B cell (primary cell): ENCODE results near the gene NCL. TPM values are rescaled to one million over a fixed set of nuclear protein-coding genes. Genes with fewer than 3 reads are reported as not detected.

Source experiments
- ATAC-seq: fragments of 200-7000 bp; cut with Tn5 transposase; one replicate; pipeline ENCODE4 v1.10.0; 2021; ENCODE audit warnings: low read depth, mild to moderate bottlenecking, moderate number of reproducible peaks, moderate library complexity
- CTCF ChIA-PET: fragments of 350-600 bp; sonication (Branson Sonifier 250); formaldehyde crosslinking; loops from one replicate; lab custom pipeline; 2021; ENCODE audit warnings: antibody characterized with exemption, inconsistent platforms; lab: Charles Lee
- POLR2A ChIA-PET: fragments of 350-600 bp; sonication (Branson Sonifier 250); formaldehyde crosslinking; loops from one replicate; lab custom pipeline; 2021; ENCODE audit warnings: antibody characterized with exemption; lab: Charles Lee
- DNase-seq: peaks from one replicate; pipeline ENCODE4 v3.0.0; 2013
- H2AFZ ChIP-seq: 2 replicates; pipeline ENCODE4 v1.6.1; 2012; ENCODE audit warnings: mild to moderate bottlenecking, low read depth, low read length; ENCODE audit not compliant: insufficient read depth, poor library complexity, severe bottlenecking
- H3K27ac ChIP-seq, 2 donors: 1 replicate in 1 of 2; 2 replicates in 1 of 2; pipeline ENCODE4 v1.5.1; 2012 to 2013; ENCODE audit warnings: low read length in 2 of 2, mild to moderate bottlenecking in 2 of 2, moderate library complexity in 1 of 2
- H3K27me3 ChIP-seq, 4 experiments: fragments of 200-600 bp in 1 of 4; sonication (generic) in 1 of 4; replicated peaks in 1 of 4; 1 replicate in 2 of 4; 2 replicates in 2 of 4; pipeline versions ENCODE4 v1.6.1 to v1.7.0; 2013 to 2016; ENCODE audit warnings: low read length in 3 of 4, mild to moderate bottlenecking in 2 of 4, mixed read lengths in 1 of 4, moderate library complexity in 1 of 4; ENCODE audit not compliant: insufficient read depth in 4 of 4, control insufficient read depth in 3 of 4; ENCODE audit errors: control extremely low read depth in 1 of 4
- H3K36me3 ChIP-seq, 2 experiments: replicated peaks in 1 of 2; 1 replicate in 1 of 2; 2 replicates in 1 of 2; pipeline versions ENCODE4 v1.6.1 to v1.7.1; 2013; ENCODE audit warnings: low read length in 1 of 2; ENCODE audit not compliant: insufficient read depth in 2 of 2, control insufficient read depth in 1 of 2; ENCODE audit errors: control extremely low read depth in 1 of 2, extremely low read depth in 1 of 2
- H3K4me1 ChIP-seq, 2 donors: fragments of 200-600 bp in 1 of 2; sonication (generic) in 1 of 2; 1 replicate in 1 of 2; 2 replicates in 1 of 2; pipeline versions ENCODE4 v1.5.1 to v1.6.1; 2013 to 2017; ENCODE audit warnings: low read length in 2 of 2; ENCODE audit not compliant: control insufficient read depth in 2 of 2, insufficient read depth in 2 of 2
- H3K4me2 ChIP-seq: replicated peaks from 2 replicates; pipeline ENCODE3; 2012; ENCODE audit warnings: mild to moderate bottlenecking, low read depth, low read length; ENCODE audit not compliant: poor library complexity, severe bottlenecking
- H3K4me3 ChIP-seq, 5 experiments: fragments of 200-600 bp in 1 of 5; sonication (generic) in 1 of 5; 1 replicate in 3 of 5; 2 replicates in 2 of 5; pipeline versions ENCODE4 v1.5.1 to v1.7.0; 2011 to 2016; ENCODE audit warnings: low read length in 4 of 5, mild to moderate bottlenecking in 4 of 5, low read depth in 2 of 5, control low read depth in 1 of 5, moderate library complexity in 1 of 5; ENCODE audit not compliant: insufficient read depth in 1 of 5; ENCODE audit errors: control extremely low read depth in 1 of 5, extremely low read depth in 1 of 5
- H3K79me2 ChIP-seq: fragments of 200-600 bp; sonication (generic); one replicate; pipeline ENCODE4 v1.6.0; 2016; ENCODE audit warnings: low read length; ENCODE audit not compliant: control insufficient read depth, insufficient read depth
- H3K9ac ChIP-seq: fragments of 200-600 bp; sonication (generic); 2 replicates; pipeline ENCODE4 v1.6.1; 2017; ENCODE audit warnings: mild to moderate bottlenecking, low read length, moderate library complexity
- H3K9me3 ChIP-seq, 3 donors: one replicate each; pipeline versions ENCODE4 v1.6.1 to v1.7.1; 2013; ENCODE audit warnings: low read length in 2 of 3; ENCODE audit not compliant: control insufficient read depth in 2 of 3, insufficient read depth in 1 of 3; ENCODE audit errors: control extremely low read depth in 1 of 3
- H4K20me1 ChIP-seq: 2 replicates; pipeline ENCODE4 v1.6.0; 2012; ENCODE audit warnings: mild to moderate bottlenecking, low read length; ENCODE audit not compliant: insufficient read depth, control insufficient read depth, poor library complexity, severe bottlenecking
- H3K27ac Mint-ChIP-seq: one replicate; pipeline ENCODE4 v1.8.0; 2021; ENCODE audit warnings: mixed read lengths
- H3K27me3 Mint-ChIP-seq: one replicate; pipeline ENCODE4 v1.8.0; 2021; ENCODE audit warnings: mixed read lengths
- H3K4me1 Mint-ChIP-seq: one replicate; pipeline ENCODE4 v1.8.0; 2021; ENCODE audit warnings: mixed read lengths
- H3K4me3 Mint-ChIP-seq: one replicate; pipeline ENCODE4 v1.8.0; 2021; ENCODE audit warnings: mixed read lengths
- H3K9me3 Mint-ChIP-seq: one replicate; pipeline ENCODE4 v1.8.0; 2022; ENCODE audit warnings: mixed read lengths; ENCODE audit not compliant: insufficient read depth
- EZH2 ChIP-seq: IDR thresholded peaks from 2 replicates; pipeline ENCODE4 v1.6.1; 2012; ENCODE audit warnings: borderline replicate concordance, low read depth, mild to moderate bottlenecking, moderate library complexity, low read length; ENCODE audit not compliant: insufficient read depth, poor library complexity, severe bottlenecking
- WGBS: methylation state at CpG from one replicate; pipeline ENCODE4 v1.1.5; 2013; ENCODE audit warnings: missing lambda C conversion rate; ENCODE audit not compliant: insufficient coverage; 5-methylcytosine and 5-hydroxymethylcytosine counted together
- intact Hi-C: fragments of 100-400 bp; cut with micrococcal nuclease; formaldehyde crosslinking; loops from one replicate; pipeline ENCODE4 v1.10.0; 2022
- polyA plus RNA-seq: library from polyadenylated mRNA; depleted of rRNA; stranded (reverse); fragments of >200 nt; gene quantifications from 2 replicates; pipeline ENCODE4 v1.2.3, GENCODE V29; 2012
- total RNA-seq, 2 donors: library from RNA; stranded (reverse); fragments of 120-200 nt in 1 of 2; gene quantifications; 1 replicate in 1 of 2; 2 replicates in 1 of 2; pipeline versions ENCODE4 v1.2.3 to v1.2.4, GENCODE V29; 2013 to 2022
- TF ChIP-seq, protein P1 (sequence below): fragments of 200-600 bp; IDR thresholded peaks from one replicate; pipeline ENCODE4 v1.8.0; 2022; ENCODE audit warnings: antibody characterized with exemption, mild to moderate bottlenecking

Gene NCL
- total and polyA plus RNA-seq, 2 donors (not counting 1 experiment from before 2014, with no cell fraction given) = 25.8 to 439 TPM

GRCh38 chr2:231497651-231498050, 33.4 kb upstream of the NCL start:
- H3K79me2 ChIP-seq = no peaks in the 10 kb centered on the region
- POLR2A ChIA-PET = no interaction called here
- H3K4me1 ChIP-seq = no peaks in the 10 kb centered on the region
- H3K4me3 ChIP-seq = no peak overlapping the region
- H3K27ac ChIP-seq = no peak overlapping the region
- H3K4me2 ChIP-seq = no peak overlapping the region
- H3K36me3 ChIP-seq = no peaks in the 10 kb centered on the region
- H4K20me1 ChIP-seq = no peaks in the 10 kb centered on the region
- H2AFZ ChIP-seq = no peak overlapping the region
- intact Hi-C loops = no loop called here
- TF ChIP-seq EZH2 = no peak
- TF ChIP-seq, protein P1, sequence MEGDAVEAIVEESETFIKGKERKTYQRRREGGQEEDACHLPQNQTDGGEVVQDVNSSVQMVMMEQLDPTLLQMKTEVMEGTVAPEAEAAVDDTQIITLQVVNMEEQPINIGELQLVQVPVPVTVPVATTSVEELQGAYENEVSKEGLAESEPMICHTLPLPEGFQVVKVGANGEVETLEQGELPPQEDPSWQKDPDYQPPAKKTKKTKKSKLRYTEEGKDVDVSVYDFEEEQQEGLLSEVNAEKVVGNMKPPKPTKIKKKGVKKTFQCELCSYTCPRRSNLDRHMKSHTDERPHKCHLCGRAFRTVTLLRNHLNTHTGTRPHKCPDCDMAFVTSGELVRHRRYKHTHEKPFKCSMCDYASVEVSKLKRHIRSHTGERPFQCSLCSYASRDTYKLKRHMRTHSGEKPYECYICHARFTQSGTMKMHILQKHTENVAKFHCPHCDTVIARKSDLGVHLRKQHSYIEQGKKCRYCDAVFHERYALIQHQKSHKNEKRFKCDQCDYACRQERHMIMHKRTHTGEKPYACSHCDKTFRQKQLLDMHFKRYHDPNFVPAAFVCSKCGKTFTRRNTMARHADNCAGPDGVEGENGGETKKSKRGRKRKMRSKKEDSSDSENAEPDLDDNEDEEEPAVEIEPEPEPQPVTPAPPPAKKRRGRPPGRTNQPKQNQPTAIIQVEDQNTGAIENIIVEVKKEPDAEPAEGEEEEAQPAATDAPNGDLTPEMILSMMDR = no peak
- H3K4me3 Mint-ChIP-seq = no peak overlapping the region
- H3K27ac Mint-ChIP-seq = no peak overlapping the region
- no peak overlapping the region for H3K9ac ChIP-seq
- CTCF ChIA-PET = no interaction called here
- no peak for DNase-seq
- no peaks in the 10 kb centered on the region for H3K9me3 ChIP-seq
- no peak for ATAC-seq
- no peaks in the 10 kb centered on the region for H3K9me3 Mint-ChIP-seq
- WGBS = no CpG with 5 or more reads among the region's 1 CpG
- H3K27me3 ChIP-seq = no peaks in the 10 kb centered on the region
- no peaks in the 10 kb centered on the region for H3K4me1 Mint-ChIP-seq
- no peaks in the 10 kb centered on the region for H3K27me3 Mint-ChIP-seq

- Mint-ChIP-seq H3K4me1 (no peaks in the 10 kb centered on the region), H3K4me3 (no peak overlapping the region), H3K27ac (no peak overlapping the region), H3K27me3 (no peaks in the 10 kb centered on the region), H3K9me3 (no peaks in the 10 kb centered on the region)
- Histone ChIP-seq H3K27ac (no peak overlapping the region), H3K4me3 (no peak overlapping the region), H3K4me2 (no peak overlapping the region), H3K27me3 (no peaks in the 10 kb centered on the region), H3K9me3 (peaks cover 0 to 4% (median 0%) of the 10 kb centered on the region in 3 donors), H3K36me3 (no peaks in the 10 kb centered on the region), H2AFZ (no peak overlapping the region), H3K79me2 (no peaks in the 10 kb centered on the region), H3K4me1 (no peaks in the 10 kb centered on the region), H4K20me1 (no peaks in the 10 kb centered on the region), H3K9ac (no peak overlapping the region)
- WGBS = no CpG with 5 or more reads among the region's 3 CpGs
- ATAC-seq = no peak
- TF ChIP-seq, protein P1 = no peak
- TF ChIP-seq EZH2 = no peak
- intact Hi-C loops = no loop called here
- DNase-seq = no peak
- ChIA-PET POLR2A (no interaction called here), CTCF (interaction anchor here (0.6 kb wide), 1 partner anchor 12 kb away, joined by 3 read pairs; no protein-coding TSS in a partner anchor)
Observed at GRCh38 chr2:231494669-231495068, 30.4 kb upstream of the NCL start.
